Prostate gland (tissue), 2 donors: ENCODE data around the gene LUC7L3.

ENCODE experiments used
- POLR2A ChIP-seq: fragments of 450-650 bp; IDR thresholded peaks from one replicate; pipeline ENCODE4 v1.6.1; 2016; ENCODE audit warnings: antibody characterized with exemption, mild to moderate bottlenecking
- TF ChIP-seq, protein P1 (sequence below), 4 experiments: fragments of 200-600 bp in 2 of 4; fragments of 450-650 bp in 2 of 4; sonication (generic) in 2 of 4; IDR thresholded peaks; 1 replicate in 3 of 4; 2 replicates in 1 of 4; pipeline ENCODE4 v1.5.1; 2016 to 2019; ENCODE audit warnings: antibody characterized with exemption in 4 of 4, mild to moderate bottlenecking in 2 of 4, moderate library complexity in 2 of 4

DNA sequence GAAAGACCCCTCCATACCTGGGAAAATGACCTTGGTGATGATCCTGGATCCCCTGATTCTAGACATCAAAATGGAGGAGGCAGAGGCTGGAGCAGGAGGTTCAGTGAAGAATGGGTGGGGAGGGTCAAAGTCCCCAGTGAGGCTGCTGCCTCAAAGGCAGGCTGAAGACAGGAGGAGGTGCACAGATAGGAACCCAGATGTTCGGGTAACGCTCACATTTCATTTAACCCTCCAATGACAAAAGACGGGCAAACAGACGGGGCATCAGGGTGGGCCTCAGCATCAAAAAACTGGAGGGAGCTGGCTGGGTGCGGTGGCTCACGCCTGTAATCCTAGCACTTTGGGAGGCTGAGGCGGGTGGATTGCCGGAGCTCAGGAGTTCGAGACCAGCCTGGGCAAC lies 48.0 kb downstream of the LUC7L3 start, which contains the start of gene ANKRD40CL:
- TF ChIP-seq, protein P1, sequence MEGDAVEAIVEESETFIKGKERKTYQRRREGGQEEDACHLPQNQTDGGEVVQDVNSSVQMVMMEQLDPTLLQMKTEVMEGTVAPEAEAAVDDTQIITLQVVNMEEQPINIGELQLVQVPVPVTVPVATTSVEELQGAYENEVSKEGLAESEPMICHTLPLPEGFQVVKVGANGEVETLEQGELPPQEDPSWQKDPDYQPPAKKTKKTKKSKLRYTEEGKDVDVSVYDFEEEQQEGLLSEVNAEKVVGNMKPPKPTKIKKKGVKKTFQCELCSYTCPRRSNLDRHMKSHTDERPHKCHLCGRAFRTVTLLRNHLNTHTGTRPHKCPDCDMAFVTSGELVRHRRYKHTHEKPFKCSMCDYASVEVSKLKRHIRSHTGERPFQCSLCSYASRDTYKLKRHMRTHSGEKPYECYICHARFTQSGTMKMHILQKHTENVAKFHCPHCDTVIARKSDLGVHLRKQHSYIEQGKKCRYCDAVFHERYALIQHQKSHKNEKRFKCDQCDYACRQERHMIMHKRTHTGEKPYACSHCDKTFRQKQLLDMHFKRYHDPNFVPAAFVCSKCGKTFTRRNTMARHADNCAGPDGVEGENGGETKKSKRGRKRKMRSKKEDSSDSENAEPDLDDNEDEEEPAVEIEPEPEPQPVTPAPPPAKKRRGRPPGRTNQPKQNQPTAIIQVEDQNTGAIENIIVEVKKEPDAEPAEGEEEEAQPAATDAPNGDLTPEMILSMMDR (IDR thresholded peaks at IDR 0.05), result no peak
- no peak for TF ChIP-seq POLR2A
